ENCODE measurements around the gene ZNF664. TPM values are rescaled to one million over a fixed set of nuclear protein-coding genes. Genes with fewer than 3 reads are reported as not detected.

The ZNF664 gene
- total RNA-seq, 1 donor from 2014 or later = 97.5 TPM

GRCh38 chr12:123935956-123936355 is 37.1 kb upstream of the ZNF664 start:
- Histone ChIP-seq H3K4me3 (ENCODE audit: low read depth, low read length) (no peak overlapping the region), H3K27me3 (ENCODE audit: control insufficient read depth, insufficient read depth, low read length) (no peaks in the 10 kb centered on the region), H3K36me3 (ENCODE audit: control insufficient read depth, insufficient read depth, low read length) (no peaks in the 10 kb centered on the region)
- no peak for DNase-seq (ENCODE audit: low read depth)
- no peak for TF ChIP-seq CTCF (IDR thresholded peaks at IDR 0.05; ENCODE audit: insufficient read depth, low read length, poor library complexity, severe bottlenecking)

GRCh38 chr12:123936471-123936870 is 36.5 kb upstream of the ZNF664 start:
- H3K4me3 ChIP-seq (ENCODE audit: low read depth, low read length) = no peak overlapping the region
- no peak for TF ChIP-seq CTCF (IDR thresholded peaks at IDR 0.05; ENCODE audit: insufficient read depth, low read length, poor library complexity, severe bottlenecking)
- no peaks in the 10 kb centered on the region for H3K36me3 ChIP-seq (ENCODE audit: control insufficient read depth, insufficient read depth, low read length)
- no peaks in the 10 kb centered on the region for H3K27me3 ChIP-seq (ENCODE audit: control insufficient read depth, insufficient read depth, low read length)
- DNase-seq (ENCODE audit: low read depth) = no peak

- Histone ChIP-seq H3K4me3 (ENCODE audit: low read depth, low read length) (no peak overlapping the region), H3K36me3 (ENCODE audit: control insufficient read depth, insufficient read depth, low read length) (peaks cover 2% of the 10 kb centered on the region), H3K27me3 (ENCODE audit: control insufficient read depth, insufficient read depth, low read length) (no peaks in the 10 kb centered on the region)
- TF ChIP-seq CTCF (IDR thresholded peaks at IDR 0.05; ENCODE audit: insufficient read depth, low read length, poor library complexity, severe bottlenecking) = no peak
- no peak for DNase-seq (ENCODE audit: low read depth)
Observed at GRCh38 chr12:123936956-123937706, 35.9 kb upstream of the ZNF664 start.

- H3K4me3 ChIP-seq (ENCODE audit: low read depth, low read length) = no peak overlapping the region
- no peaks in the 10 kb centered on the region for H3K27me3 ChIP-seq (ENCODE audit: control insufficient read depth, insufficient read depth, low read length)
- TF ChIP-seq CTCF (IDR thresholded peaks at IDR 0.05; ENCODE audit: insufficient read depth, low read length, poor library complexity, severe bottlenecking) = no peak
- H3K36me3 ChIP-seq (ENCODE audit: control insufficient read depth, insufficient read depth, low read length) = peaks cover 3% of the 10 kb centered on the region
- DNase-seq (ENCODE audit: low read depth) = no peak
Observed at GRCh38 chr12:123937707-123938591, 35.1 kb upstream of the ZNF664 start.

GRCh38 chr12:123938679-123939480 is 34.1 kb upstream of the ZNF664 start:
- H3K36me3 ChIP-seq (ENCODE audit: control insufficient read depth, insufficient read depth, low read length) = peaks cover 3% of the 10 kb centered on the region
- no peak for DNase-seq (ENCODE audit: low read depth)
- H3K27me3 ChIP-seq (ENCODE audit: control insufficient read depth, insufficient read depth, low read length) = no peaks in the 10 kb centered on the region
- H3K4me3 ChIP-seq (ENCODE audit: low read depth, low read length) = no peak overlapping the region
- TF ChIP-seq CTCF (IDR thresholded peaks at IDR 0.05; ENCODE audit: insufficient read depth, low read length, poor library complexity, severe bottlenecking) = peak; percentile 36
